Posterior vena cava (tissue), 2 donors: Measurements from ENCODE around the gene AP3S2. TPM values are rescaled to one million over a fixed set of nuclear protein-coding genes. Genes with fewer than 3 reads are reported as not detected.
"Not testable (repeated sequence)": the region's sequence is repeated elsewhere in the genome, so short reads cannot be mapped to it uniquely, and the experiment has no call there.

ENCODE experiments used
- DNase-seq: peaks from one replicate; pipeline ENCODE4 v3.0.0-alpha.2; 2020; ENCODE audit warnings: low spot score
- intact Hi-C, 2 donors: fragments of 100-400 bp; cut with DNase I; formaldehyde crosslinking; loops; one replicate each; pipeline versions ENCODE4 v1.14.1 to v1.14.2; 2022 to 2023
- total RNA-seq, 2 donors: library from RNA; stranded (reverse); fragmentation: NEBNext Ultra II Directional; extraction: Animal tissue kit (Norgen Biotek cat#: 25700); gene quantifications; one replicate each; pipeline ENCODE4 v1.2.1, GENCODE V29; 2021
- donor health status: DM: yes; HTN: yes; CAD: no.
- donor health status: DM: yes; HTN: yes; CAD: no.

Gene AP3S2
- total RNA-seq, 2 donors from 2014 or later, result 28.7 to 31.5 TPM

- intact Hi-C loops, result loop anchor here in 1 of 2 donors (2.0 kb wide), 1 partner anchor 115 kb away; no protein-coding TSS in a partner anchor
- DNase-seq, result no peak
These were observed 18.1 kb downstream of the AP3S2 start for GRCh38 chr15:89875741-89876140.

DNA sequence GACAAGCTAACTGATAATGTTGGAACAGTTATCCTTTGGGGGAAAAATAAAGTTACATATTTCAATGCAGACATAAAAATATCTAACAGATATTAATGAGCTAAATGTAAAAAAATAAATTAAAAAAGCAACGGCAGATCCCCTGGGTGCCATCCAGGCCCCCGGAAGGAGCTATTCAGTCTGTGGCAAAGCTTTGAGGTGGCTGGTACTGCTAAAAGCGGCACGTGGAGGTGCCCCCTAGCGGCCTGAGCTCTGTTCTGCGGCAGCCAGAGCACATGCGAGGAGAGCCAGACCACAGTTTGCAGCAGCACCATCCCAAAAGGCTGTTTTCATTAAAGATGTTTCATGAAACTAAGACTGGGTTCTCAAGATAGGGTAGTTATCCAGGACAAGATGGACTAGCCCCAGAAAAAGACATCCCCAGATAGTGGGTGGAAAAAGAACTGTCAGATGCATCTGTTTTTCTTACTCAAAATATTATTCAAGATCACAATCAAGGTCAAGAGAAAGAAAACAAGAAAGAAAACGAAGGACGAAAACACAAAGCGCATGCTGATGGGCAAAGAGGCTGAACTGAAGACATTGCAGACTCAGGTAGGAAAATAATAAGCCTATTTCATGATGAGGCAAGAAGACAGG, 18.7 kb downstream of the AP3S2 start:
- intact Hi-C loops, result loop anchor here (2.0 to 5.0 kb wide), 2 partner anchors 113 to 114 kb away; no protein-coding TSS in a partner anchor
- peak; percentile 94 for DNase-seq

GRCh38 chr15:89870688-89871288, 23.0 kb downstream of the AP3S2 start:
- intact Hi-C loops, result loop anchor here in 1 of 2 donors (5.0 kb wide), 1 partner anchor 108 kb away; no protein-coding TSS in a partner anchor
- DNase-seq, result no peak

- no peak for DNase-seq
- intact Hi-C loops, result loop anchor here in 1 of 2 donors (5.0 kb wide), 1 partner anchor 108 kb away; no protein-coding TSS in a partner anchor
These were observed 23.8 kb downstream of the AP3S2 start for GRCh38 chr15:89870006-89870405.

DNA sequence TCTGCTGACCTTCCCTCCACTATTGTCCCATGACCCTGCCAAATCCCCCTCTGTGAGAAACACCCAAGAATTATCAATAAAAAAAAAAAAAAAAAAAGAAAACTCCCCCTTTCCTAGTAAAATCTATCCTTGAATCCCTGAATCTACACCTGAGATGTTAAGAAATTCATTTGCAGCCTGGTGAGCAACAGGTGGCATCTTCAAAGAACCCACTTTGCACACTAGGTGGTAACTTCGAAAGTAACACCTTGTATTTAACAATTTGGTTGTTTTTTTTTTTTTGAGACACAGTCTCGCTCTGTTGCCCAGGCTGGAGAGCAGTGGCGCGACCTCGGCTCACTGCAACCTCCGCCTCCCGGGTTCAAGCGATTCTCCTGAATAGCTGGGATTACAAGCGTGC, 24.3 kb downstream of the AP3S2 start:
- DNase-seq, intact Hi-C loops: not testable (repeated sequence)

DNA sequence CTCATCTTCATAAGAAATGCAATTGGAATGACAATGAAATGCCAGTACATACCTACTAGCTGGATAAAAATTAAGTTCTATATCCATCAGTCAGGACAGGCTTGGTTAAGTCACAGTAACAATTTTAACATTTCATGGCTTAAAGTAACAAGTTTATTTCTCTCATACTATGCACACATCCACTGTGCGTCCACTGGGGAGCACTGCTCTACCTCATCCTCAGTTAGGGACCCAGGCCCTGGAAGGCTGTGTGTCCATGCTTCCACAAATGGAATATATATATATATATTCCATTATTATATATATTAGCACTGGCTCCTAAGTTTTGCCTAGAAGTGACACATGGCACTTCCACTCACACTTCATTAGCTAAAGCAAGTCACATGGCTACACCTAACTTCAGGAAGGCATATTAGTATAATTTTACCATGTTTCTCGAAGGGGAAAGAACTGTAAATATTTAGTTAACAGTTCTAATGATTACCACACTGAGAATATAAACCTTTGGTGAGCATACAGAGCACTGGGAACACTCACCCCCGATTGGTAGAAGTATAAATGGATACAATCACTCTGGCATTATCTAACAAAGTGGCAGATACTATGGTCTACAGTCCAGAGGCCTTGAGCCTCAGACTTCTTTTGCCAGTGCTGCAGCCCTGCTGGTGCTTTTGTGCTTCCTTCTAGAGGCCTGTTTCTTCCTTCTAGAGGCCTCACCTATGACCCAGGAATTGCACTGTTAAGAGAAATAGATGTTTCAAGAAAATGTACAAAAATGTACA, 28.6 kb downstream of the AP3S2 start:
- intact Hi-C loops, result no loop called here
- DNase-seq, result no peak

GRCh38 chr15:89863918-89864317, 29.9 kb downstream of the AP3S2 start:
- intact Hi-C loops, result no loop called here
- no peak for DNase-seq

DNA sequence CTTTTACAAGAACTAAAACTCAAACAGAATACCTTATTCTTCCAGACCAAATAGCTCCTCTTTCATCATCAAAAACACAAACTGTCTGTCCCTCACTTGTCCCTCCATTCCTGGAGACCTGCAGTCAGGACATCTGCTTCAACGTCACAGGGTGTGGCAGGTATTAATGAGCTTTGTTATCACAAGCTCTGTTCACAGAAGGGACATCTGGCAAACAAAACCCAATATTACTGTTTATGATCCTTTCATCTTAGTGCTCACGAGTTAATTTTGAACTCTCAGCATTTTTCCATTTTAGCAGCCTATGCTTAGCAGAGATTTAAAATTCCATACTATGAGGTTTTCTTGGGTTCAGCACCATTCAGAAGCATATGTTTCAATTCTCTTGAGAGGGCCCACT, 32.9 kb downstream of the AP3S2 start:
- intact Hi-C loops, result no loop called here
- DNase-seq, result no peak

- intact Hi-C loops, result no loop called here
- no peak for DNase-seq
These were observed 33.4 kb downstream of the AP3S2 start for GRCh38 chr15:89860431-89860830.

DNA sequence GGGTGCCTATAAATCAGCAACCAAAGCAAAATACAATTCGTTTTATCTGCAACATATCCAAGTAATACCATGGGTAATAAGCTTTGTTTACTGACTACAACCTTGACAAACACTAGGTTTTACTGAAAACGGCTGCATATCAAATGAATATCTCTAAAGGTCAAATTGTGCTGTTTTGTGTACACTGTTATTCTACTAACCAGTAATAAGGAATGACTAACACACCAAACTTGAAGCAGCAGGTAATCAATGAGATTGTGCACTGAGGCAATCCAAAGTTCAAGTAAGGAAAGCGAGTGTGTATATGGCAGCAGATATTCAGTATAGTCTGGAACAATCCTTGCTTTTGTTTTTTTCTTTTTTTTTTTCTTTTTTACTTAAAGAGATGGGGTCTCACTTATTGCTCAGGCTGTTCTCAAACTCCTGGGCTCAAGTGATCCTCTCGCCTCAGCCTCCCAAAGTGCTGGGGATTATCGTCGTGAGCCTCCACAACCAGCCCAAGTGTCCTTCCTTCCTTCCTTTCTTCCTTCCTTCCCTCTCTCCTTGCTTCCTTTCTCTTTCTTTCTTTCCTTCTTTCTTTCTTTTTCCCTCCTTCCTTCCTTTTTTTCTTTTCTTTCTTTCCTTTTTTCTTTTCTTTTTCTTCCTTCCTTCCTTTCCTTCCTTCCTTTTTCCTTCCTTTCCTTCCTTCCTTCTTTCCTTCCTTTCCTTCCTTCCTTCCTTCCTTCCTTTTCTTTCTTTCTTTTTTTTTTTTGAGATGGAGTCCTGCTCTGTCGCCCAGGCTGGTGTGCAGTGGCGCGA, 34.9 kb downstream of the AP3S2 start:
- intact Hi-C loops, result no loop called here
- DNase-seq, result no peak

GRCh38 chr15:89857673-89858072, 36.1 kb downstream of the AP3S2 start:
- no peak for DNase-seq

DNA sequence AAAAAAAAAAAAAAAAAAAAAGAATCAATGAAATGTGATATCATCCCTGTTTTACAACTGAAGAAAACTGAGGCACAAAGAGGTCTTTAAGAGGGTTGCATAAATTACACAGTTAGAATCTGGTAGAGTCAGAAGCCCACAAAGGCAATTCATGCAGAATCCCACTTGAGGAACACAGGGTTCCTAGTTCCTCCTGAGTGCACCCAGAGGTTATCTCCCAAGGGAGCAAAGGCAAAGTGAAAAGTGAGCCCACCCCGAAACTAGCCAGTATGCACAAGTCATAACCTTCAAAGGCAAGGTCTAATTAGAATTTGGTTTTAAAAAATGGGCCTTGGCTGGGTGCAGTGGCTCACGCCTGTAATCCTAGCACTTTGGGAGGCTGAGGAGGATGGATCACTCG, 37.8 kb downstream of the AP3S2 start:
- intact Hi-C loops, result no loop called here
- no peak for DNase-seq

More at GRCh38 chr15:89857673-89858072, 36.1 kb downstream of the AP3S2 start:
- intact Hi-C loops, result no loop called here

- DNase-seq, intact Hi-C loops: not testable (repeated sequence)
These were observed 38.9 kb downstream of the AP3S2 start for GRCh38 chr15:89854863-89855262.

DNA sequence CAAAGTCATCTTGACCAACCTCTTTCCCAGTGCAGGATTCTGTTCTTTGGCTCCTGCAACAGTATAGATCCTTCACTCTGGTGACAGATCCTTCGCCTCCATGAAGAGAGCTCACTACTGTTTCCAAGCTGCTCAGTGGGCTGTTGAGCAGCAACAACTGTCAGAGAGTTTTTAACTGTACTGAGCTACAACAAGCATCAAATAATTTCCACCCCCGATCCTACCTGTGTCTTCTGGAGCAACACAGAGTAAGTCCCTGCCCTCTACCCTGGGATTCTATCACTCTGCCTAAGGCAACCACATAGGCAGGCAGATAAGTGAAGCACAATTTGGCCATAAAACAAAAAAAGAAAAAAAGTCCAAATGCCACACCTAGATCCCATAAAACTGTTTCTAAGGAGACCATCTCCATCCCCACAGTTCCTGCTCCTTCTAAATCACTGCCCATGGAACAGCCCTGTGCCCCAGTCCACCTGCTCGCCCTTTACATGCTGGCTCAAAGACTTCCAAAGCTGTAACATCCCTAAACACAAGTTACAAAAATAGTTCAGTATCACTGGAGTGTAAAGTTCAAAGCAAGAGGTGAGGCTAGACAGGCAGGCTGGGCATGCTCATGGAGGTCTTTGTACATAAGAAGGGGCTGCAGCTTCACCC, 41.3 kb downstream of the AP3S2 start:
- intact Hi-C loops, result no loop called here
- DNase-seq, result no peak

DNA sequence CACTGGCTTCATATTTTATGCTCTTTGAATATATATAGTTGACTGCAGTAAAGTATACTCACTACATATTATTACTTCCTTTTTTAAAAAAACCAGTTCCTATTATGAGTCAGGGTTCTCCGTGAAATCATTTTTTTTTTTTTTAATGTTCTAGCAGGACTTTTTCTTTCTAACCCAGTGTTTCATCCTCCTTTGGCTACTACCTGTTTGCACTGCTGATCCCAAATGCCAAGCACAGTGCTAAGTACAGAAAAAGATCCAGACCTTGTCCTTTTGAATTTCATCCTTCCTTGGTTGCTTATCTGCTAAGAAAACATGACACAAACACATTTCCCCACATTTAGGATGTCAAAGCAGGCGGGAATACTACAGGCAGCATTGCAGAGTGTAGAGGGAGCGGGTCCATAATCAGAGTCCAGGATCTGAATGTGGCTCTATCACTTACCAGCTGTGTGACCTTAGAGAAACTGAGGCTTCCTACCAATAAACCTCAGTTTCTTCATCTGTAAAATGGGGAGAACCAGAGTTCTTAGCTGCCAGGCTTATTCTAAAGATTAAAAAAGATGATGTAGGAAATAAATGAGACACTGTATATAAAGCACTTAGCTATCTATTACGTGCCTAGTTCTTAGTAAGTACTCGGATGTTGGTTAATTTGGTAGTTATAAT, 42.0 kb downstream of the AP3S2 start:
- intact Hi-C loops, result no loop called here
- DNase-seq, result no peak

DNA sequence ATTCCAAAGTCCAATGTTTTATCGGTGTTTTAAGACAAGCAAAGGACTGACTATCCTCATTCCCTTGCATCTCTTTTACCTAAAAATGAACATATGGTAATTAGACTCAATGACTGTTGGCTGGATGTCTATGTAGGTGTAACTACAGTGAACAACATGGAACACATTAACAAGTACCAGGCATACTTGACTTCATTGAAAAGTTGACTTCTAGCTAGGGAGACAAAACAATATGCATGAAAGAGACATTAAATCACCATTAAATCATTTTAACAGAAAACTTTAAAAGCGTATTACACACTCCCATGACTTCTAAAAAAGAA, 44.9 kb downstream of the AP3S2 start:
- no peak for DNase-seq
- intact Hi-C loops, result no loop called here

DNA sequence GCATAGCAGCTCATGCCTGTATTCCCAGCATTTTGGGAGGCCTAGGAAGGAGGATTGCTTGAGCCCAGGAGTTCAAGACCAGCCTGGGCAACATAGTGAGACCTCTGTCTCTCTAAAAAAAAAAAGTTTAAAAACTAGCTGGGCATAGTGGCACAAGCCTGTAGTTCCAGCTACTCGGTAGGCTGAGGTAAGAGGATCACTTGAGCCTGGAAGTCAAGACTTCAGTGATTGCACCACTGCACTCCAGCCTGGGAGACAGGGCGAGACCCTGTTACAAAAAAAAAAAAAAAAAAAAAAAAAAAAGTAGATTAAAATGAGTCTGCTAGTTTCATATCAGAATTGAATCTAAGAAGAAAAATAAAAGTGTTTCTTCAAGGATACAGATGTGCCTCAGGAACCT, 46.7 kb downstream of the AP3S2 start:
- intact Hi-C loops, result no loop called here
- no peak for DNase-seq

DNA sequence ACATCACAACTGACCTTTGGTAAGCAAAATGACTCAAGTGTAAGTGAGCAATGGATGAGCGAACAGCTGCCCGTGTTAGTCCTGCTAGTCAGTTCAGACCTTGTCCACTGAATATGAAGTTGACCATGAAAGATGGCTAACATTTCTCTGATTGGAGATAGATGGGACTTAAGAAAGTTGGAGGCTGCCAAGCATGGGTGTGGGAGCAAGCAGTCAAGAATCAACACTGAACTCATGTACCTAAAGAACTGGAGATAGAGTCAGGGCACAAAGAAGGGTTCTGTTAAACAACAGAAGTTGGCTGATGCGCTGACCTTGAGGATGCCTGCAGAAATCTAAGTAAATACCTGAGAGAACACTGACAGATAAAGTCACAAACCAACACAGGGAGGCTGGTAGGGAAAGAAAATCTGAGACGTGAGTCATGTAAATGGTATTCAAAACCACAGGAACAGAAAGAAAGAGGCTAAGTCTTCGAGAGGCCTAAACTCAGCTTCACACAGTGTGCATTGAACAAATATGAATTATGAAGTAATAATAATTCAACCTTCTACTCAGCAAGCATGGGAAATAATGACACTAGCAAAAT, 48.4 kb downstream of the AP3S2 start:
- DNase-seq, result no peak
- intact Hi-C loops, result no loop called here
